ENCODE data around the gene IGLL5. TPM values are rescaled to one million over a fixed set of nuclear protein-coding genes. Genes with fewer than 3 reads are reported as not detected.

IGLL5 gene
- total and polyA plus RNA-seq, 8 donors: 2.0 to 53.1 (median 19.8) TPM; not detected in 2

DNA sequence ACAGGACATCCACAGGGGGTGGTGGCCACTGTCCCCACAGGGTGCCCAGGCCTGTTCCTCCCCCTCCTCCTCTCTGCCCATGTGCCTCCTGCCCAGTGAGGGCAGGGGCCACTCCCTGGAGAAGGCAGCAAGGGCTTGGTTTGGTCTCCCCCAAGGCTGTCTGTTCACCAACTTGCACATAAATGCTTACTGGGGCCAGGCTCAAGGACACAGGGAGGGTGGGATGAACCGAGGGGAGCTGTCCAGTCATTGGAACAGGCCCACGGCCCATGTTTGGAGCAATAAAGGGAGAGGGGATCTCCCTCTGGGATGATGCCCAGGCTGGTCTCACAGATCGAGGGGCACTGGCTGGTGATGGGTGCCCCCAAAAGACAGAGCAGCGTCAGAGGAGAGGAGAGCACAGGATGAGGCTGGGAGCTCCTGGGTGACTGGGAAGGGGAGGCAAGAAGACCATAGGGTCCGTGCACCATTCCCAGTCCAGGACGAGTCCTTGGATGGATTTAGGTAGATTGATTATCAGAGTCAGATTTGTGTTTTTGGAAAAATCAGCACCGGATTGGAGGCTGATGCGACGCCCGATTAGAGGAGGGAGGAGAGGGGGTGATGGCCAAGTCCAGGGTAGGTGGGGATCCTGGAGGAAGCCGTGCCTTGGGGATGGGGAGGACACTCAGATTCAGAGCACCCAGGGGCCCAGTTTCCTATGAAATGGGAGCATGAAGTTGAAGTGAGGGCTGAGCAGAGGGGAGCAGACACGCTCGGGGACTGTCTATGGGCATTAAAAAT, 1.1 kb downstream of the IGLL5 start:
- Histone ChIP-seq H3K27ac (no peak overlapping the region), H3K9me3 (no peaks in the 10 kb centered on the region), H3K27me3 (peaks cover 0 to 43% (median 11%) of the 10 kb centered on the region in 3 donors), H3K4me1 (no peaks in the 10 kb centered on the region), H3K36me3 (no peaks in the 10 kb centered on the region), H3K4me3 (peak overlapping the region in 1 of 4 donors; percentile 9)
- WGBS, 5 donors: 68 to 78% (median 75%) methylated on average over 13 of the region's 13 CpGs
- no peak for TF ChIP-seq POLR2AphosphoS5 (IDR thresholded peaks at IDR 0.05)
- DNase-seq: no peak
- intact Hi-C loops (cut with DNase I; ENCODE audit: low total_unique reads): no loop called here

DNA sequence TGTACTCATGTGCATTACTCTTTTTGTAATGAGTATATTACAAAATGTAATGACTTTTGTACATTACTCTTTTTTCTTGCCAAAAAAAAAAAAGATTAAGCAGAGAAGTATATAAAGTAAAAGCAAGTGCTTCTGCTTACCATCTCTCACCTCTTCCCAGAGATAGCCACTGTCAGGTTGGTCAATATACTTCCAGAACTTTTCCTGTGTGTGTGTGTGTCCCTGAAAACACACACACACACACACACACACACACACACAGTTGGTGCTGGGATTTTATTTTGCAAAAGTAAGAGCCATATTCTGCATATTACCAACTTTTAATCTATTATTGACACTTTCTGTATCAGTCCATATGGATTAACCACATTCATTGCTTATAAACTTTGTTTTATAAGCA, 2.5 kb downstream of the IGLL5 start:
- intact Hi-C loops (cut with DNase I; ENCODE audit: low total_unique reads): no loop called here
- Histone ChIP-seq H3K27me3 (peaks cover 0 to 50% (median 11%) of the 10 kb centered on the region in 3 donors), H3K27ac (no peak overlapping the region), H3K4me3 (no peak overlapping the region), H3K9me3 (no peaks in the 10 kb centered on the region), H3K4me1 (no peaks in the 10 kb centered on the region), H3K36me3 (no peaks in the 10 kb centered on the region)
- TF ChIP-seq POLR2A (IDR thresholded peaks at IDR 0.05) (no peak), EP300 (IDR thresholded peaks at IDR 0.05) (no peak), POLR2AphosphoS5 (IDR thresholded peaks at IDR 0.05) (no peak)
- TF ChIP-seq, protein P1, sequence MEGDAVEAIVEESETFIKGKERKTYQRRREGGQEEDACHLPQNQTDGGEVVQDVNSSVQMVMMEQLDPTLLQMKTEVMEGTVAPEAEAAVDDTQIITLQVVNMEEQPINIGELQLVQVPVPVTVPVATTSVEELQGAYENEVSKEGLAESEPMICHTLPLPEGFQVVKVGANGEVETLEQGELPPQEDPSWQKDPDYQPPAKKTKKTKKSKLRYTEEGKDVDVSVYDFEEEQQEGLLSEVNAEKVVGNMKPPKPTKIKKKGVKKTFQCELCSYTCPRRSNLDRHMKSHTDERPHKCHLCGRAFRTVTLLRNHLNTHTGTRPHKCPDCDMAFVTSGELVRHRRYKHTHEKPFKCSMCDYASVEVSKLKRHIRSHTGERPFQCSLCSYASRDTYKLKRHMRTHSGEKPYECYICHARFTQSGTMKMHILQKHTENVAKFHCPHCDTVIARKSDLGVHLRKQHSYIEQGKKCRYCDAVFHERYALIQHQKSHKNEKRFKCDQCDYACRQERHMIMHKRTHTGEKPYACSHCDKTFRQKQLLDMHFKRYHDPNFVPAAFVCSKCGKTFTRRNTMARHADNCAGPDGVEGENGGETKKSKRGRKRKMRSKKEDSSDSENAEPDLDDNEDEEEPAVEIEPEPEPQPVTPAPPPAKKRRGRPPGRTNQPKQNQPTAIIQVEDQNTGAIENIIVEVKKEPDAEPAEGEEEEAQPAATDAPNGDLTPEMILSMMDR (IDR thresholded peaks at IDR 0.05): no peak
- DNase-seq: no peak

DNA sequence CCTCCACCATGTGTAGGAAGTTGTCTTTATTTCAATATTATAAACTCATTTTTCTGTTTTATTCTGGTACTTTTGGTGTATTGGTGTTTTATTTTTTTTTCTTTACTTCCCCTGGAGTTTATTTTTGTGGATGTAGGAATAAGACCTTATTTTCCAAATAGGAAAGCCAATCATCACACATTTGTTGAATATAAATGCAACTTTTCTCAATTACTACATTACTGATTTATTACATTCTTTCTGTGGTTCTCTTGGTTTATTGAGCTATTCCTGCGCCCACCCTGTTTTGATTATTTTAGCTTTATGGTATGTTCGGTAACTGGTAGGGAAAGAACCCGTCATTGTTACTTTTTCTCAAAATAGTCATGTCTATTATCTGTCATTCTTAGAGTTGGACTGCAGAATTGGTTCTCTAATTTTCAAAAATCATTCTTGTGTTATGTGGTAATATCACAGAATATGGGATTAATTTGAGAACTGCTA, 3.6 kb downstream of the IGLL5 start:
- Histone ChIP-seq H3K4me1 (no peaks in the 10 kb centered on the region), H3K9me3 (no peaks in the 10 kb centered on the region), H3K27ac (no peak overlapping the region), H3K27me3 (peaks cover 0 to 59% (median 11%) of the 10 kb centered on the region in 3 donors), H3K36me3 (no peaks in the 10 kb centered on the region), H3K4me3 (no peak overlapping the region)
- 89 to 94% (median 93%) methylated on average over 3 of the region's 3 CpGs for WGBS, 5 donors
- DNase-seq: no peak
- intact Hi-C loops (cut with DNase I; ENCODE audit: low total_unique reads): no loop called here
- TF ChIP-seq, protein P1 (IDR thresholded peaks at IDR 0.05): no peak
- no peak for TF ChIP-seq POLR2AphosphoS5 (IDR thresholded peaks at IDR 0.05)

DNA sequence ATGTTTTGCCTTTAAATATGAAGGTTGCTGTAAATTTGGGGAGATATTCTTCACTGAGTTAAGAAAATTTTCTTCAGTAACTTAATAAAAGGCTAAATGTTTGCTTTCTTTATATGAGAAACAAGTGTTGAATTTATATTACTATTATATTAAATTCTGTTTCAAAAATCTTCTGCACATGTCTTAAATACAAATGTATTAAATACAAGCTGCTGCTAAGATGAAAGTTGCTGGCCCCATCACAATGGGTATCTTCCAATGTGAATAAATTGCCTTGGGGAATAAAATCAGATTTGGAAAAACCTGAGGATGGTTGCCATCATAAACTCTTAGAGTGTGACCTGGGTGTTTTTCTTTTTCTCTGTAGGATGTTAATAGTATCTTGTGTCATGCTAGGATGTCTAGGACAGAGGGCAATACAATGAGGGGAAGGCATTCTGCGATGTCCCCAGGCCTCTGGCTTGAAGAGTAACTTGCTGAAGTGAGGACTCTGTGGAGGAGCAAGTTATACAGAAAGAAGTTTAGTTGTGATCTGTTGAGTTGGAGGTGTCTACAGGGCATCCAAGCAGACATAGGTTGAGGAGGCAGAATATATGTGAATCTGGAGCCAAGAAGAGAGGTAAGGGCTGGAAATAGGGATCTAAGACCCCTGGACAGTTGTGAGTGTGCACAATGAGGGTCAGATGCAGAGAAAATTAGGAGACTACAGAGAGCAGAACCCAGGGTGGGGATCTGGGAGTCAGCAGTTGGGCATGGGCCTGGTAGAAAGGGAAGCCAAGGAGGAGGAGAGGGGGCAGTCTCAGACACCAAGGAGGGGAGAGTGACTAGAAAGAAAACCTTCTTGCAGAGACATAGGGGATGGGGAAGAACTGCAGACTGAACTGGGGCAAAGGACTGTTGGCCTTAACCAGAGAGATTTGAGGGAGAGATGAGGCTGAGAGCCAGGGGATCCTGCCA, 4.8 kb downstream of the IGLL5 start:
- intact Hi-C loops (cut with DNase I; ENCODE audit: low total_unique reads): no loop called here
- no peaks in the 10 kb centered on the region for H3K36me3 ChIP-seq
- H3K9me3 ChIP-seq: no peaks in the 10 kb centered on the region
- H3K27ac ChIP-seq: no peak overlapping the region
- H3K27me3 ChIP-seq: peaks cover 0 to 59% (median 11%) of the 10 kb centered on the region in 3 donors
- DNase-seq: no peak
- H3K4me1 ChIP-seq: no peaks in the 10 kb centered on the region
- H3K4me3 ChIP-seq: no peak overlapping the region
- 84 to 95% (median 92%) methylated on average over 1 of the region's 1 CpG for WGBS, 5 donors
- TF ChIP-seq POLR2A (IDR thresholded peaks at IDR 0.05) (no peak), POLR2AphosphoS5 (IDR thresholded peaks at IDR 0.05) (no peak), EP300 (IDR thresholded peaks at IDR 0.05) (no peak)
- TF ChIP-seq, protein P1 (IDR thresholded peaks at IDR 0.05): no peak

All from stomach (tissue), 9 donors.